Dendritic cell treated with granulocyte-macrophage colony-stimulating factor and Interleukin-4, amounts not matched to agents 40 ng/mL and 50 ng/mL, for 4 days (primary cell): ENCODE results near the gene WWP2.

Experiments
- H3K27ac Mint-ChIP-seq: one replicate; pipeline ENCODE4 v1.8.0; 2022; ENCODE audit warnings: mild to moderate bottlenecking, mixed read lengths
- H3K27me3 Mint-ChIP-seq: one replicate; pipeline ENCODE4 v1.8.0; 2022; ENCODE audit warnings: mild to moderate bottlenecking, mixed read lengths
- H3K36me3 Mint-ChIP-seq: one replicate; pipeline ENCODE4 v1.8.0; 2022; ENCODE audit warnings: low read depth, mixed read lengths
- H3K4me1 Mint-ChIP-seq: one replicate; pipeline ENCODE4 v1.8.0; 2022; ENCODE audit warnings: low read depth, mixed read lengths
- H3K4me3 Mint-ChIP-seq: one replicate; pipeline ENCODE4 v1.8.0; 2022; ENCODE audit warnings: mild to moderate bottlenecking, moderate library complexity, mixed read lengths
- H3K9me3 Mint-ChIP-seq: one replicate; pipeline ENCODE4 v1.8.0; 2022; ENCODE audit warnings: mixed read lengths
- intact Hi-C: fragments of 100-400 bp; cut with micrococcal nuclease; formaldehyde crosslinking; loops from one replicate; pipeline ENCODE4 v1.15.0; 2022

WWP2 gene

GRCh38 chr16:69858191-69859104 is 96.3 kb downstream of the WWP2 start:
- H3K9me3 Mint-ChIP-seq: no peaks in the 10 kb centered on the region
- peaks cover 76% of the 10 kb centered on the region for H3K36me3 Mint-ChIP-seq
- no peak overlapping the region for H3K27ac Mint-ChIP-seq
- no peaks in the 10 kb centered on the region for H3K27me3 Mint-ChIP-seq
- intact Hi-C loops: no loop called here
- H3K4me1 Mint-ChIP-seq: peaks cover 21% of the 10 kb centered on the region
- H3K4me3 Mint-ChIP-seq: no peak overlapping the region

DNA sequence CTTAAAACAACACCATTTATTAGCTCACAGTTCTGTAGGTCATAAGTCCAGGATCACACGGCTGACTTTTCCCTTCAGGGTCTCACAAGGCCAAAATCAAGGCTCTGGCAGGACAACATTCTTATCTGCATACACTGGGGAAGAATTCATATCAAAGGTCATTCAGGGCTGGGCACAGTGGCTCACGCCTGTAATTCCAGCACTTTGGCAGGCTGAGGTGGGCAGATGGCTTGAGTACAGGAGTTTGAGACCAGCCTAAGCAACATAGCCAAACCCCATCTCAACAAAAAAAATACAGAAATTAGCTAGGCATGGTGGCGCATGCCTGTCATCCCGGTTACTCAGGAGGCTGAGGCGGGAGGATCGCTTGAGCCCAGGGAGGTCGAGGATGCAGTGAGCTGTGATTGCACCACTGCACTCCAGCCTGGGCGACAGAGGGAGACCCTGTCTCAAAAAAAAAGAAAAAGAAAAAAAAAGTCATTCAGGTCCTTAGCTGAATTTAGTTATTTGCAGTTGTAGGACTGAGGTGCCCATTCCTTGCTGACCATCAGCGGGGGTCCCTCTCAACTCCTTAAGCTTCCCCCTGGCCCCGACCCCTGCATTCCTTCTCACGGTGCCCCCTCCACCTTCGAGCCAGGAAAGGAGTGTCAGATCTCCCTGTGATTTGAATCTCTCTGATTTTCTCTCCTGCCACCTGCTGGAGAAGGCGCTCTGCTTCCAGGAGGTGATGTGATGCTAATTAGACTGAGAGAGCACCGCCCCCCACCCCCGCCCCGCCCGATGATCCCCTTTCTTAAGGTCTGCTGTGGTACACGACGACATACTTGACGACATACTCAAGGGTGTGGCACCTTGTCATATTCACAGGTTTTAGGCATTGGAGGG is 97.2 kb downstream of the WWP2 start:
- H3K27me3 Mint-ChIP-seq: no peaks in the 10 kb centered on the region
- no peak overlapping the region for H3K4me3 Mint-ChIP-seq
- intact Hi-C loops: no loop called here
- no peaks in the 10 kb centered on the region for H3K9me3 Mint-ChIP-seq
- H3K4me1 Mint-ChIP-seq: peaks cover 21% of the 10 kb centered on the region
- no peak overlapping the region for H3K27ac Mint-ChIP-seq
- H3K36me3 Mint-ChIP-seq: peaks cover 71% of the 10 kb centered on the region

DNA sequence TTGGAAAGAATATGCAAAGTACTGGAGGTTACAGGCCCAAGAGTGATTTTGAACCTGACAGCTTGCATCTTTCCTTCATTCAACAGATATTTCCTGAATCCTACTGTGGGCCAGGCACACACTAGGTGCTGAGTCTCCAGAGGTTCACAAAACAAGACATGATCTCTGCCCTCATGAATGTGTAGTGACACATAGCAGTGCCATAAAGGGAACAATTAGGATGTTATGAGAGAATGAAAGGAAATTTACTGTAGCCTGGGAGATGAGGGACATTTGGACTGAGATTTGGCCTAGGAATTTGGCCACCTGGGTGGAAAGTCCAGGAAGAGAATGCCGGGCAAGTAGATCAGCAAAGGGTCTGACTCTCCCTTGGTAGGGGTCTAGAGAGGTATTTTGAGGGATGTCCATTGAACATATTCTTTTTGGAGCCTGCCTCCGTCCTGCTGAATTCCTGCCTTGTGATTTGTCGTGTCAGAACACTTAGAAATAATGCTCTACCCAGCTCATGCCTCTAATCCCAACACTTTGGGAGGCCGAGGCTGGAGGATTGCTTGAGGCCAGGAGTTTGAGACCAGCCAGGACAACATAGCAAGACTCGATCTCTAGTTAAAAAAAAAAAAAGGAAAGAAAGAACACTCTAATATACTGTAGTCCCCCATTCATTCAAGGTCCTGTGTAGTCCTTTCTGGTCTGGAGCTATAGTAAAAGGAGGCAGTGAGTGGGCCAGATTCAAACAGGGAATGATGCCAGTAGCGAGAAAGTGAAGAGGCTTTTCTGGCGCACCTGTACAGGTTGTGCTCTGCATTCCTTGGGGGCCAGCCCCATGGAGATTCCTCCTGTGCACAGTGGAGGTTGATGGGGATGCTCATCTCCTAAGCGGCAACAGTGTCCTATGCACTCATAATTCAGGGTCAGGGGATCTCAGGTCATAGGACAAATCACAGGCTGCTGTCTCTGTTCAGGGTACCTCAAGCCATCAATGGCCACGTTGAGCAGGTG is 98.4 kb downstream of the WWP2 start:
- no peaks in the 10 kb centered on the region for H3K9me3 Mint-ChIP-seq
- H3K27me3 Mint-ChIP-seq: no peaks in the 10 kb centered on the region
- intact Hi-C loops: no loop called here
- no peak overlapping the region for H3K4me3 Mint-ChIP-seq
- H3K36me3 Mint-ChIP-seq: peaks cover 72% of the 10 kb centered on the region
- no peak overlapping the region for H3K27ac Mint-ChIP-seq
- peaks cover 18% of the 10 kb centered on the region for H3K4me1 Mint-ChIP-seq

GRCh38 chr16:69861292-69862030 is 99.3 kb downstream of the WWP2 start:
- Mint-ChIP-seq H3K4me3 (no peak overlapping the region), H3K27me3 (no peaks in the 10 kb centered on the region), H3K27ac (no peak overlapping the region), H3K4me1 (peaks cover 22% of the 10 kb centered on the region), H3K9me3 (no peaks in the 10 kb centered on the region), H3K36me3 (peaks cover 81% of the 10 kb centered on the region)
- intact Hi-C loops: no loop called here

DNA sequence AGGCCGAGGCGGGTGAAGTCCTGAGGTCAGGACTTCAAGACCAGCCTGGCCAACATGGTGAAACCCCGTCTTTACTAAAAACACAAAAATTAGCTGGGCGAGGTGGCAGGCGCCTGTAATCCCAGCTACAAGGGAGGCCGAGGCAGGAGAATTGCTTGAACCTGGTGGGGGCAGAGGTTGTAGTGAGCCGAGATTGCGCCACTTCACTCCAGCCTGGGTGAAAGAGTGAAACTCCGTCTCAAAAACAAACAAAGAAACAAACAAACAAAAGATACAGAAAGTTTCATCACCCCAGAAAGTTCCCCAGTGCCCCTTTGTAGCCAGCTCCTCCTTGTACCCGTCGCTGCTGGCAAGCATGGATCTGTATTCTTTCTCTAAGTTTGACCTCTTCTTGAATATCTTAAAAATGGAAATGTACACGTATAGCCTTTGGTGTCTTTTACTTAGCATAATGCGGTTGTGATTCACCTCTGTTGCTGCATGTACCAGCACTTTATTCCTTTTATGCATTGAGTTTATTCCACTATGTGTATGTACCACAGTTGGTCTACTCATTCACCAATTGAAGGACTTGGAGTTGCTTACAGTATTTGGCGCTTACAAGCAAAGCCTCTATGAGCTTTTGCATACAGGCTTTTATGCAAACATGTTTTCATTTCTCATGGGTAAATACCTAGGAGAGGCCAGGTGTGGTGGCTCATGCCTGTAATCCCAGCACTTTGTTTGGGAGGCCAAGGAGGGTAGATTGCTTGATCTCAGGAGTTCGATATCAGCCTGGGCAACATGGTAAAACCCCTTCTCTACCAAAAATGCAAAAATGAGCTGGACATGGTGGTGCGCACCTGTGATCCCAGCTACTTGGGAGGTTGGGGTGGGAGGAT is 101.5 kb downstream of the WWP2 start:
- peaks cover 82% of the 10 kb centered on the region for H3K36me3 Mint-ChIP-seq
- no peak overlapping the region for H3K4me3 Mint-ChIP-seq
- peaks cover 23% of the 10 kb centered on the region for H3K4me1 Mint-ChIP-seq
- no peaks in the 10 kb centered on the region for H3K27me3 Mint-ChIP-seq
- no peak overlapping the region for H3K27ac Mint-ChIP-seq
- intact Hi-C loops: no loop called here
- no peaks in the 10 kb centered on the region for H3K9me3 Mint-ChIP-seq

DNA sequence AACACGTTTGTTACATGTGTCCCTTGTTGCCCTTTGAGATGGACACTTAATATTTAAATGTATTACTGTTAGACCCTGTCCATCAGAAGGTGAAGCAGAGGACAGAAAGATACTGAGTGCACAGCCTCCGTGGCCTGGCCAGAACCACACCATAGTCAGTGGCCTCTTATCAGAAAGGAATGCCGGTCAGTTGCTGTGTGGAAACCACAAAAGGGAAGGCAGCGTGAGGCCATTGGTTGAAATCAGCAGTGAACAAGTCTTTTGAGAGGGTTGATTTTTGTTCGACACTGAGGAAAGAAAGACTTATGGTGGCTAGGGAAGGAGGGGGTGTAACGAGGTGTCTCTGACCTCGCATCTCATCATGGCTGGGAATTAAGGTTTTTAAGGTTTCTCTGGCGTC is 103.6 kb downstream of the WWP2 start:
- no peak overlapping the region for H3K27ac Mint-ChIP-seq
- intact Hi-C loops: no loop called here
- H3K4me1 Mint-ChIP-seq: peaks cover 23% of the 10 kb centered on the region
- H3K4me3 Mint-ChIP-seq: no peak overlapping the region
- no peaks in the 10 kb centered on the region for H3K27me3 Mint-ChIP-seq
- H3K36me3 Mint-ChIP-seq: peaks cover 79% of the 10 kb centered on the region
- H3K9me3 Mint-ChIP-seq: no peaks in the 10 kb centered on the region

DNA sequence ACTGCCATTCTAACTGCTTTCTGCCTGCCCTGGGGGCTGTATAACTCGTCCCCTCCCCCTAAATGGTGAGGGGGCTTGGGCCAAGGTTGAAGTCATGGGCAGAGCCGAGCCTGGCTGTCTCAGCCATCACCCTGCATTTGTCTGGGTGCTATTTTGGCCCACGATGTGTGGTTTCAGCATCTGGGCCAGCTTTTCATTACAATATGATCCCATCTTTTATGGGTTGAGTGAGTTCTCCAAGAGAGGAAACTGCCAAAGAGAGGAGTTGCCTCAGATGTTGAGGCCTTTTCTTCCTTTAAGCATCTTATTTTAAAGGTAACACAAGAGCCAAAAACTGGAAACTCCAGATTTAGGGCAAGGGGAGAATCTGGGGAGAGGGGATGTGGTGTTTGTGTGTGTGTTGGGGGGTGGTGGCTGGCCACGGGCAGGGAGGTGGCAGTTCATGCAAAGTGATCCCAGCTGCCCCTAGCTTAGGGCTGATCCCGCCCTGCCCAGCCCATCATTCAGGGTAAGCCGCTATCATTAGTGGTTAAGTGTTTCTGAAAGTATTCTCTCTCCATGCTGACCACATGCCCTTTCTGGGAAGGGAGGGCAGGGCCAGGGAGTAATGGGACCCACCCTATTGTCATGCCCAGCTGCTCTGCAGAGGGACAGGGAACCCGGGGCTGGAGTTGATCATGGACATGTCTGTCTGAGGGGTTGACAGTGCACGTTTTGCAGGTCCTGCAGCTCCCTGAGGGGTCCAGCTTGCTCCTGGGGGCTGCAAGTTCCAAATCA is 105.8 kb downstream of the WWP2 start:
- H3K27ac Mint-ChIP-seq: no peak overlapping the region
- intact Hi-C loops: no loop called here
- peaks cover 13% of the 10 kb centered on the region for H3K4me1 Mint-ChIP-seq
- no peaks in the 10 kb centered on the region for H3K9me3 Mint-ChIP-seq
- peaks cover 79% of the 10 kb centered on the region for H3K36me3 Mint-ChIP-seq
- H3K27me3 Mint-ChIP-seq: no peaks in the 10 kb centered on the region
- no peak overlapping the region for H3K4me3 Mint-ChIP-seq

- H3K4me1 Mint-ChIP-seq: peaks cover 8% of the 10 kb centered on the region
- no peak overlapping the region for H3K27ac Mint-ChIP-seq
- H3K36me3 Mint-ChIP-seq: peaks cover 94% of the 10 kb centered on the region
- no peaks in the 10 kb centered on the region for H3K27me3 Mint-ChIP-seq
- no peaks in the 10 kb centered on the region for H3K9me3 Mint-ChIP-seq
- intact Hi-C loops: no loop called here
- H3K4me3 Mint-ChIP-seq: no peak overlapping the region
Observed at GRCh38 chr16:69870761-69871160, 108.6 kb downstream of the WWP2 start.

- intact Hi-C loops: no loop called here
- Mint-ChIP-seq H3K4me3 (no peak overlapping the region), H3K9me3 (no peaks in the 10 kb centered on the region), H3K4me1 (no peaks in the 10 kb centered on the region), H3K27ac (no peak overlapping the region), H3K27me3 (no peaks in the 10 kb centered on the region), H3K36me3 (peaks cover 94% of the 10 kb centered on the region)
Observed at GRCh38 chr16:69871708-69872107, 109.6 kb downstream of the WWP2 start.

GRCh38 chr16:69872888-69873287 is 110.8 kb downstream of the WWP2 start:
- no peaks in the 10 kb centered on the region for H3K4me1 Mint-ChIP-seq
- H3K36me3 Mint-ChIP-seq: peaks cover 95% of the 10 kb centered on the region

GRCh38 chr16:69873783-69874182 is 111.7 kb downstream of the WWP2 start:
- Mint-ChIP-seq H3K27me3 (no peaks in the 10 kb centered on the region), H3K4me3 (no peak overlapping the region), H3K9me3 (no peaks in the 10 kb centered on the region), H3K36me3 (peaks cover 97% of the 10 kb centered on the region), H3K4me1 (no peaks in the 10 kb centered on the region), H3K27ac (no peak overlapping the region)
- intact Hi-C loops: no loop called here

More at GRCh38 chr16:69872888-69873287, 110.8 kb downstream of the WWP2 start:
- no peak overlapping the region for H3K27ac Mint-ChIP-seq
- no peaks in the 10 kb centered on the region for H3K9me3 Mint-ChIP-seq
- intact Hi-C loops: no loop called here
- H3K27me3 Mint-ChIP-seq: no peaks in the 10 kb centered on the region
- H3K4me3 Mint-ChIP-seq: no peak overlapping the region

DNA sequence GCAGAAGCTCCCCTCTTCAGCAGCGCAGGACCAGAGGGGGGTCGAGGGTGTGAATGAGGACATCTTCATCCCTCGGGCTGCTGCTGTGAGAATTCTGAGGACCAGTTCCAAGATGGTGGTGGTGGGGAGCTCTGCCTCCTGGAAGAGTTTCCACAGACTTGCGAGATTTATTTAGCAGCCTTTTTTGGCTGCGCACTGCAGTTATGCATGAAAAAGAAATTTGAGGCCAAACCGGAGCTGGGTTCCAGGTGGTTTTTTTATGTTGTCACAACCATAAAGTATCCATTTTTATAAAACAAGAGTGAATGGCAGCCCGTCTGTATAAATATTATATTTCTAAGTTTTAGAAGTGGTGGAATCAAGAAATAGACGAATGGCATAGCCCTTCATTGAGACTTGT is 112.1 kb downstream of the WWP2 start:
- intact Hi-C loops: no loop called here
- Mint-ChIP-seq H3K9me3 (no peaks in the 10 kb centered on the region), H3K4me3 (no peak overlapping the region), H3K4me1 (no peaks in the 10 kb centered on the region), H3K36me3 (peaks cover 97% of the 10 kb centered on the region), H3K27ac (no peak overlapping the region), H3K27me3 (no peaks in the 10 kb centered on the region)
